H9 (cell line): ENCODE measurements around the gene GABRR2. TPM values are rescaled to one million over a fixed set of nuclear protein-coding genes. Genes with fewer than 3 reads are reported as not detected.

Experiments used
- DNase-seq: peaks from one replicate; pipeline ENCODE4 v3.0.0-alpha.2; 2017
- H2AFZ ChIP-seq: one replicate; pipeline ENCODE4 v1.6.1; 2013; ENCODE audit warnings: mild to moderate bottlenecking, low read length, control low read depth, moderate library complexity
- H2AK5ac ChIP-seq: 2 replicates; pipeline ENCODE4 v1.6.1; 2013; ENCODE audit warnings: low read length, control low read depth, mixed read lengths; ENCODE audit not compliant: insufficient read length
- H2BK120ac ChIP-seq: one replicate; pipeline ENCODE4 v1.6.1; 2013; ENCODE audit warnings: low read depth, mild to moderate bottlenecking, low read length, control low read depth, inconsistent platforms; ENCODE audit not compliant: poor library complexity, severe bottlenecking
- H2BK12ac ChIP-seq: 2 replicates; pipeline ENCODE4 v1.6.1; 2013; ENCODE audit warnings: low read length, control low read depth, mixed read lengths, low read depth; ENCODE audit not compliant: insufficient read length
- H2BK15ac ChIP-seq: 2 replicates; pipeline ENCODE4 v1.6.1; 2013; ENCODE audit warnings: low read depth, low read length, control low read depth
- H2BK20ac ChIP-seq: one replicate; pipeline ENCODE4 v1.6.1; 2013; ENCODE audit warnings: low read depth, mild to moderate bottlenecking, low read length, control low read depth, inconsistent platforms; ENCODE audit not compliant: poor library complexity, severe bottlenecking
- H2BK5ac ChIP-seq: 2 replicates; pipeline ENCODE4 v1.6.1; 2013; ENCODE audit warnings: low read length, control low read depth, mixed read lengths; ENCODE audit not compliant: insufficient read length
- H3K14ac ChIP-seq: 2 replicates; pipeline ENCODE4 v1.6.1; 2013; ENCODE audit warnings: low read length, control low read depth; ENCODE audit not compliant: insufficient read depth
- H3K18ac ChIP-seq: 2 replicates; pipeline ENCODE4 v1.6.1; 2013; ENCODE audit warnings: low read depth, mild to moderate bottlenecking, mixed read lengths, low read length, control low read depth; ENCODE audit not compliant: insufficient read length
- H3K23ac ChIP-seq: 2 replicates; pipeline ENCODE4 v1.6.1; 2013; ENCODE audit warnings: low read length, control low read depth, mixed read lengths, low read depth; ENCODE audit not compliant: insufficient read length
- H3K23me2 ChIP-seq: 2 replicates; pipeline ENCODE4 v1.6.1; 2013; ENCODE audit warnings: low read depth, mild to moderate bottlenecking, mixed read lengths, low read length, control low read depth; ENCODE audit not compliant: insufficient read length, poor library complexity, severe bottlenecking
- H3K27ac ChIP-seq: 2 replicates; pipeline ENCODE4 v1.5.1; 2013; ENCODE audit warnings: low read length, control low read depth, mixed read lengths, low read depth; ENCODE audit not compliant: insufficient read length
- H3K27me3 ChIP-seq: 2 replicates; pipeline ENCODE4 v1.6.1; 2013; ENCODE audit warnings: low read length, control low read depth, inconsistent platforms; ENCODE audit not compliant: insufficient read depth
- H3K4ac ChIP-seq: 2 replicates; pipeline ENCODE4 v1.6.1; 2013; ENCODE audit warnings: low read depth, mild to moderate bottlenecking, control low read depth, inconsistent platforms, low read length, moderate library complexity
- H3K4me1 ChIP-seq: 2 replicates; pipeline ENCODE4 v1.6.1; 2013; ENCODE audit warnings: low read length, control low read depth, inconsistent platforms; ENCODE audit not compliant: insufficient read depth
- H3K4me2 ChIP-seq: 2 replicates; pipeline ENCODE4 v1.6.1; 2013; ENCODE audit warnings: low read length, control low read depth, mixed read lengths; ENCODE audit not compliant: insufficient read length, insufficient read depth
- H3K56ac ChIP-seq: 2 replicates; pipeline ENCODE4 v1.6.1; 2013; ENCODE audit warnings: low read depth, mild to moderate bottlenecking, mixed read lengths, low read length, control low read depth; ENCODE audit not compliant: insufficient read length
- H3K79me1 ChIP-seq: 2 replicates; pipeline ENCODE4 v1.6.1; 2013; ENCODE audit warnings: low read depth, mild to moderate bottlenecking, moderate library complexity, low read length, control low read depth, inconsistent platforms; ENCODE audit not compliant: insufficient read depth, poor library complexity, severe bottlenecking
- H3K79me2 ChIP-seq: 2 replicates; pipeline ENCODE4 v1.6.1; 2013; ENCODE audit warnings: low read length, control low read depth, inconsistent platforms; ENCODE audit not compliant: insufficient read depth
- H3K9ac ChIP-seq: 2 replicates; pipeline ENCODE4 v1.6.1; 2013; ENCODE audit warnings: low read length, control low read depth, mixed read lengths; ENCODE audit not compliant: insufficient read length; ENCODE audit errors: extremely low read depth
- H3K9me3 ChIP-seq: one replicate; pipeline ENCODE4 v1.6.1; 2013; ENCODE audit warnings: low read depth, low read length, inconsistent platforms; ENCODE audit not compliant: control insufficient read depth
- H3T11ph ChIP-seq: one replicate; pipeline ENCODE4 v1.6.1; 2013; ENCODE audit warnings: mild to moderate bottlenecking, low read length, control low read depth, inconsistent platforms
- H4K20me1 ChIP-seq: one replicate; pipeline ENCODE4 v1.6.1; 2013; ENCODE audit not compliant: control insufficient read depth, insufficient read length, insufficient read depth
- H4K5ac ChIP-seq: 2 replicates; pipeline ENCODE4 v1.6.1; 2013; ENCODE audit warnings: low read depth, mild to moderate bottlenecking, mixed read lengths, low read length, control low read depth; ENCODE audit not compliant: insufficient read length
- H4K8ac ChIP-seq: replicated peaks from 2 replicates; pipeline ENCODE4 v1.6.1; 2013; ENCODE audit warnings: low read length, control low read depth, mixed read lengths, low read depth; ENCODE audit not compliant: insufficient read length
- H4K91ac ChIP-seq: 2 replicates; pipeline ENCODE4 v1.6.1; 2013; ENCODE audit warnings: low read depth, mild to moderate bottlenecking, moderate library complexity, mixed read lengths, low read length, control low read depth; ENCODE audit not compliant: insufficient read length
- H3K27ac Mint-ChIP-seq, 3 experiments: 2 replicates in 2 of 3; 3 replicates in 1 of 3; pipeline ENCODE4 v1.8.0; 2020 to 2021; ENCODE audit warnings: mixed read lengths in 3 of 3, mild to moderate bottlenecking in 1 of 3, moderate library complexity in 1 of 3
- H3K27me3 Mint-ChIP-seq: 2 replicates; pipeline ENCODE4 v1.8.0; 2021; ENCODE audit warnings: low read depth, mild to moderate bottlenecking, moderate library complexity, mixed read lengths
- H3K36me3 Mint-ChIP-seq, 3 experiments: 2 replicates in 2 of 3; 3 replicates in 1 of 3; pipeline ENCODE4 v1.8.0; 2020 to 2021; ENCODE audit warnings: low read depth in 3 of 3, mixed read lengths in 3 of 3; ENCODE audit not compliant: insufficient read depth in 1 of 3
- H3K4me1 Mint-ChIP-seq, 2 experiments: 2 replicates each; pipeline ENCODE4 v1.8.0; 2020; ENCODE audit warnings: mixed read lengths in 2 of 2
- H3K4me3 Mint-ChIP-seq, 2 experiments: 2 replicates in 1 of 2; 3 replicates in 1 of 2; pipeline ENCODE4 v1.8.0; 2020 to 2021; ENCODE audit warnings: mild to moderate bottlenecking in 2 of 2, mixed read lengths in 2 of 2, moderate library complexity in 1 of 2
- H3K9me3 Mint-ChIP-seq, 2 experiments: 2 replicates in 1 of 2; 3 replicates in 1 of 2; pipeline ENCODE4 v1.8.0; 2020; ENCODE audit warnings: mild to moderate bottlenecking in 2 of 2, mixed read lengths in 2 of 2, moderate library complexity in 1 of 2
- CTCF ChIP-seq: fragments of 200-600 bp; sonication (generic); conservative IDR thresholded peaks from 3 replicates; pipeline ENCODE4 v1.8.0; 2021; ENCODE audit warnings: antibody characterized with exemption, mild to moderate bottlenecking
- WGBS: extraction: QIAGEN DNeasy Blood & Tissue Kit; methylation state at CpG from one replicate; pipeline ENCODE4 v1.1.7; 2013; ENCODE audit warnings: missing lambda C conversion rate, low lambda C conversion rate, mixed read lengths; ENCODE audit not compliant: insufficient read length; ENCODE audit errors: extremely low coverage; 5-methylcytosine and 5-hydroxymethylcytosine counted together
- total RNA-seq: library from RNA; stranded (reverse); gene quantifications from 2 replicates; pipeline ENCODE4 v1.2.1, GENCODE V29; 2021

GABRR2 gene
- total RNA-seq, 1 experiment from 2014 or later, result not detected

GRCh38 chr6:89208551-89208950, 106.5 kb downstream of the GABRR2 start:
- no CpG with 5 or more reads among the region's 4 CpGs for WGBS
- DNase-seq, result no peak
- Histone ChIP-seq H3K27ac (no peak overlapping the region), H3K18ac (no peak overlapping the region), H3K4me2 (no peak overlapping the region), H3K14ac (no peak overlapping the region), H3K9me3 (no peaks in the 10 kb centered on the region), H2BK15ac (no peak overlapping the region), H2AK5ac (no peak overlapping the region), H4K91ac (no peak overlapping the region), H3K27me3 (no peaks in the 10 kb centered on the region), H2BK5ac (no peak overlapping the region), H3K79me2 (no peaks in the 10 kb centered on the region), H3K4ac (no peak overlapping the region), H3K9ac (no peak overlapping the region), H2BK12ac (no peak overlapping the region), H2BK120ac (no peak overlapping the region), H2BK20ac (no peak overlapping the region), H3K23ac (no peak overlapping the region), H4K20me1 (no peaks in the 10 kb centered on the region), H3K23me2 (no peaks in the 10 kb centered on the region), H3K56ac (no peak overlapping the region), H4K5ac (no peak overlapping the region), H3K79me1 (no peaks in the 10 kb centered on the region), H4K8ac (no peak overlapping the region), H2AFZ (no peak overlapping the region), H3T11ph (no peak overlapping the region), H3K4me1 (peaks cover 13% of the 10 kb centered on the region; the same call in 1 of the 2 replicates)
- Mint-ChIP-seq H3K27me3 (no peaks in the 10 kb centered on the region), H3K4me3 (no peak overlapping the region), H3K36me3 (no peaks in the 10 kb centered on the region), H3K27ac (no peak overlapping the region), H3K9me3 (no peaks in the 10 kb centered on the region; a peak in 1 of 5 replicates), H3K4me1 (peaks cover 32 to 35% of the 10 kb centered on the region in 2 experiments)
- TF ChIP-seq CTCF, result no peak

Other genes starting within 250 kb of the GABRR2 start
- 56.7 and 57.4 TPM in 2 replicates for gene PNRC1, start 234.5 kb downstream of the GABRR2 start, total RNA-seq
- 7.5 and 7.6 TPM in 2 replicates for gene SRSF12, start 197.2 kb downstream of the GABRR2 start, total RNA-seq
- gene PM20D2, start 169.2 kb downstream of the GABRR2 start, total RNA-seq, result 8.3 and 8.4 TPM in 2 replicates
- gene GABRR1, start 97.9 kb downstream of the GABRR2 start, total RNA-seq, result 0.26 and 0.33 TPM in 2 replicates
- 13.1 and 13.2 TPM in 2 replicates for gene UBE2J1, start 37.4 kb upstream of the GABRR2 start, total RNA-seq
- 8.3 and 10.6 TPM in 2 replicates for gene RRAGD, start 97.0 kb upstream of the GABRR2 start, total RNA-seq
- gene ANKRD6, start 117.9 kb upstream of the GABRR2 start, total RNA-seq, result 5.4 and 5.6 TPM in 2 replicates